ENCODE data around the gene NPM1.

The NPM1 gene

DNA sequence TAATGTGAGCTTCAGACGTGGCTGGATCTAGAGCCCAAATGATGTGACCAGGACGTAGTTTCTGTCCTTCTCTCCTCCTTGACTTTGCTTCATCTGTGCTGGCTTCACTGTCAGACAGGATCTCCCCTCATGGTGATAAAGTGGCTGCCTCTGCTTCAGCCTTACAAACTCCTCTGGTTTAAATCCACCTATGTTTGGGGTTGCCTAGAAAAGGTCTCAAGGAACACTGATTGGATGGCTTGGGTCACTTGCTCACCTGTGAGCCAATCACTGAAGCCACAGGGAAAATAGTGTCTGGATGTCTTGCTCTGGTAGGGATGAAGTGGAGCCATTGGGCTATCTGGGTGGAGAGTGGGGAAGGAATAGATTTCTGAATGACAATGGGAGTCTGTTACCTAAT lies 67.9 kb downstream of the NPM1 start:
- DNase-seq = no peak

DNA sequence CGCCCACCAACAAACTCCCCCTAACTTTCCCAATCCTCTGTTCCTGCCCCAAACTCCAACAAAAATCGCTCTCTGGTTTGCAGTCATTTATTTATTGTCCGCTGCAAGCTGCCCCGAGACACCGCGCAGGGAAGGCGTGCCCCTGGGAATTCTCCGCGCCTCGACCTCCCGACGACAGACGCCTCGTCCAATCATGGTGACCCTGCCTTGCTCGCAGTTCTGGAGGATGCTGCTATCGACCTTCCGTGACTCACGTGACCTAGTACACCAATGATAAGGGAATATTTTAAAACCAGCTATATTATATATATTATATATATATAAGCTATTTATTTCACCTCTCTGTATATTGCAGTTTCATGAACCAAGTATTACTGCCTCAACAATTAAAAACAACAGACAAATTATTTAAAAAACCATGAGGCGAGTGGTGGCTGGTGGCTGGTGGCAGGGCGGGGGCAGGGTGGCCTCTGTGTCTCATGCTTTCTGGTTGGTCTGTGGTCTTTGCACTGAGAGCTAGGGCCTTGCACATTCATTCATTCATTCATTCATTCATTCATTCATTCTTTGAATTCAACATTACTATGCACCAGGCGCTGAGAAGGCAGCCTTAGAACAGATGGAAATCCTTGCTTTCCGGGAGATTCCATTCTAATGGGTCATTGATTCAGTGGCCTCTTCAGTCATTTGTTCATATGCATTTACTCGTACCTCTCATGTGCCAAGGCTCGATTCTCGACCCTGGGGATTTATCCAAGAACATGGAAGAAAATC lies 69.7 kb downstream of the NPM1 start:
- DNase-seq = no peak

DNA sequence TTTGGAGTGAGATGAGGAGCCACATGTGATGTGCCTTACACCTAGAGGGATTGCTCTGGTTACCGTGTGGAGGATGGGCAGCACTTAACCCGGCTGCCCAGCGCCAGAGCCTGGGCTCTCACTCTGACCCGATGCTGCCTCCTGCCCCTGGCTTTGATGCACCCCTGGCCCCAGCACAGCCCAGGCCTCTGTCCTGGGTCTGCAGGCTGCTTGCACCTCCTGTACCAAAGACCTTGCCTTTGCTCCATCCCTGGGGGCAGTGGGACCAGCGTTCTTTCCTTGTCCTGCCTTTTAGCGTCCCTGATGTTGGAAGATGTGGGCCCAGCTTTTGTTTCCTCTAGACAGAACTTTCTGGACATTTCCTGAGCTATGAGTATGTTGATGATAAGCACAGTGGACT lies 72.2 kb downstream of the NPM1 start:
- DNase-seq = no peak
